Mucosa of gallbladder (tissue), 1 donor: ENCODE data around the gene NUDT16L1. TPM values are rescaled to one million over a fixed set of nuclear protein-coding genes. Genes with fewer than 3 reads are reported as not detected.

Experiments used
- DNase-seq: peaks from one replicate; pipeline ENCODE4 v3.0.0-alpha.2; 2020; ENCODE audit warnings: low spot score
- total RNA-seq: library from RNA; stranded (reverse); gene quantifications from one replicate; pipeline ENCODE4 v1.2.1, GENCODE V29; 2021
- donor health status: DM: no; HTN: no; CAD: no.

Gene NUDT16L1
- total RNA-seq, 1 donor from 2014 or later, result 67.0 TPM

DNA sequence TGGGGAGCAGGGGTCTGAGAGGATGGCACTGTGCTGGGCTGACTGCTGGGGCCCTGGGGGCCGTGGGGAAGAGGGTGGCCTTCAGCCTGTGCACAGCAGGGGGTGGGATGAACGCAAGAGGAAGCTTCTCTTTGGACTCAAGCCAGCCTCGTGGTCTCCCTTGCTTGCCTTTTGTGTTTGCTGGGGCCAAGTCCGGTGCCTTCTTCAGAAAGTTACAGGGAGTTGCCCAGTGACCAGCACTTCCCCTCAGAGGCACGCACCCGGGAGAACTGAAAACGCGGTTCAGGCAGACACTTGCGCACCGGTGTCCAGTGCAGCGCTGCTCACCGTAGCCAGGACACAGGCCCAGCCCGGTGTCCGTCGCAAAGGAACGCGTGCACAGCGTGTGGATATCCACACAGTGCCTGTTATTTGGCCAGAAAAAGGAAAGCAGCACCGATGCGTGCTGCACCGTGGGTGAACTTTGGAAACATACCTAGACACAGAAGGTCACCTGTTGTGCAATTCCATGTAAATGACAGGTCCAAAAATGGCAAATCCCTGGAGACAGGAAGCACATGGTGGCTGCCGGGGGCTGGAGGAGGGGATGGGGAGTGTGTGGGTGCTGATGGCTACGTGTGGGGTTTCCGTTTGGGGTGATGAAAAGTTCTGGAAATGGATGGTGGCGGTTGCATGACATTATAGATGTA, 29.4 kb upstream of the NUDT16L1 start:
- DNase-seq, result peak; percentile 76

DNA sequence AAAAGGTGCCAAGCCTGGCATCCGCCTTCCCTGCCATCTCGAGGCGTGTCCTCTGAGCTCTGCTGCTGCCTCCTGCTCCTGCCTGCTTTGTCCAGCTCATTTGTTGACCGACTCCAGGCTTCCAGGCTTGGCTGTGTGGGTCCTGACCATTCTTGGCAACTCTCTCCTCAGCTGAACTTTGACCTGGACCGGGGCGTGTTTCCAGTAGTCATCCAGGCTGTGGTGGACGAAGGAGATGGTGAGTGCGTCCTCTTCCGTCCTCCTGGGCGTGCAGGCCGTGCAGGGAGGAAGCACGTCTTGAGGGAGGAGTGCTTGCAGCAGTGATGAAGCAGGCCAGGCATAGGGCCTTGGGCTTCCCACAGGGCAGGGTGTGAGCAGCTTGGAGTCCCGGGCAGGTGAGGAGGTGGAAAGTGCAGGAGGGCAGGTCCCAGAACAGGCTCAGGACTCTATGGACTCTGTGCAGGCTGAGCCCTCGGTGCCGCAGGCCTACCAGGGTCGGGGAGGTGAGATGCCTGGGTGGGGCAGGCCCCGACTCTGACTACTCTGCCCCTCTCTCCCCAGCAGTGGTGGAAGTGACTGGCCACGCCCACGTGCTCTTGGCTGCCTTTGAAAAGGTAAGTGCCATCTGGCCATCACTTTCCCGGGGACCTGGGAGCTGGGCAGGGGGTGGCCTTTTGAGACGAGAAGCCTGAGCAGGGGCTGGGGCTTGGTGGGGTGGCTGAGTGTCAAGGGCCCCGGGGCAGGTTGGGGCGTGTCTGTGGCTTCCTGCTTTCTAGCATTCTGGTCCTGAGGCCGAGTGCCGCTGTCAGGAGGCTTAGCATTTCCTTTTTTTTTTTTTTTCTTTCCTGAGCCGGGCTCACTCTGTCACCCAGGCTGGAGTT, 28.6 kb upstream of the NUDT16L1 start:
- DNase-seq, result peak; percentile 84

DNA sequence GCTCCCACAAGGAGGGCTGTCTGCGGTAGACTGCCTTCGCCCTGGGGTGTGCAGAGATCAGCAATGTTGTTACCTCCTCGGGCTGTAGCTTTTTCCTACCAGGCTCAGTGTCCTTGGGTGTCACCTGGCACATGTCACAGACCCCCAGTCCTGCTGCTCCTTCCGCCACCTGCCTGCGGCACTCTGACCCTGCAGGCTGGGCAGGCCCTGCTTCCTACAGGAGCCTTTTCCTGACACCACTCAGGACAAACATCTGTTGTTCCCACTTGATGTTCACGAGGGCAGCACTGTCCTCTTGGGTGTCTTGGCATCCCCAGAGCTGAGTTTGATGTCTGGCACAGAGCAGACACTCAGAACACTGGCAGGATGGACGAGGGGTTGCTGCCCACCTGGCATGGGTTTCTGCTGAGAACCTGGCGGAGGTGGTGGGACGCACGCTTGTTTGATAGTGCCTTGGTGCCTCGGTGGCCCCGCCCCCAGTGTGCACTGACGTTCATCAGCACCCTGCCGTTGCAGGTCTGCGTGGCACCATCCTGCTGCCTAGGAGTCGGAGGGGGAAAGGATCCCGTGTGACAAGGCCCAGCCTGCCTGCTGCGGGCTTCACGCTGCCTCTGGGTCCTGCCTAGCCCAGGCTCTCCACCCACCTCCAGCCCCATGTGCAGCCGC, 26.7 kb upstream of the NUDT16L1 start:
- DNase-seq, result no peak

DNA sequence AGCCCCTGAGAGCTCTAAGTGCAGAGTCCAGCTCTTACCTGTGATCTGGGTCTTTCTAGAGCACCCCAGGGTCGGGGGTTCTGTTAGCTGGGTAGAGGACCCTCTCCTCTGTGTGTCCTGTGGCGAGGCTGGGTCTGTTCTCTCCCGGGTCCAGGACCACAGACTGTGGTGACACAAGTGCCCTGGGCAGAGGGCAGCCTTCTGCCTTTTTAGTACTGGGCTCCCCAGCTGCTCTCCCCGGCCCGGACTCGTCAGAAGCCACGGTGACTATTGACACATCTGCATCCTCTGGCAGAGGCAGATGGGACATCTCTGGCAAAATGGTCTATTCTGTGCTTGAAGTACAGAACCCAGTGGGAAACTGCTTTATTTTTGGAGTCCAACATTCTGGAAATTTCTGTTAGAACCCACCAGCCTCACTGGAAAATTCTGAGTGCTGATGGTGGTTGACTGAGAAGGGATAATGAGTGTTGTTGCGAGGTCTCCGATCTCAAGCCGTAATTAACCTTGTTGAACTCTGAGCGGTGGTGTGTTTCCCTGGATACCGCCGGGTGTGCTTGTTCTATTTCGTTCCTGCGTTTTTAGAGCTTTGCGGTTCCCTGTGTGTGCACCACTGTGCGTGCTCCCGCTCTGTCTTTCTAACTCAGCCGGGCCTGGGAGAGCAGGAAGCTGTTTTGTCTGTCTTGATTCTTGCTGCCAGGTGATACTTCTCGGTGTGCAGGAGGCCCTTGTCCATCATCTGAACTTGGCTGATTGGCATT, 26.0 kb upstream of the NUDT16L1 start:
- no peak for DNase-seq

DNA sequence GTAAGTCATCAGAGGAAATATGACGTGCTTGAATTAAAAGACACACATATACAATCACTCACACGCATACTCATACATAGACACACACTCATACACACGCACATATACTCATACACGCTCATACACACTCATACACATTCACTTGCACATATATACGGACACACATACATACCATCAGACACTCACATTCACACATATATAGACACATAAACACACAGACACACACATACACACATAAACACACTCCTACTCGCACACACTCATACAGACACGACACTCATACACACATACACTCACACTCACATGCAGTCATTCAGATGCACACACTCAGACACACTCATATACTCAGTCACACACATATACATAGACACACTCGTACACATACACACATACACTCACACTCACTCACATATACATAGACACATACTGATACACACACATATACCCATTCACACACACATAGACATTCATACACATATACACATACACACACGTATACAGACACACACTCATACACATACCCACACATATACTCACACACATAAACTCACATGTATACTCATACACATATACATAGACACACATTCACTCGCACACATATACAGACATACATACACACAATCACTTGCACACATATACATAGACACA, 24.9 kb upstream of the NUDT16L1 start:
- no peak for DNase-seq

DNA sequence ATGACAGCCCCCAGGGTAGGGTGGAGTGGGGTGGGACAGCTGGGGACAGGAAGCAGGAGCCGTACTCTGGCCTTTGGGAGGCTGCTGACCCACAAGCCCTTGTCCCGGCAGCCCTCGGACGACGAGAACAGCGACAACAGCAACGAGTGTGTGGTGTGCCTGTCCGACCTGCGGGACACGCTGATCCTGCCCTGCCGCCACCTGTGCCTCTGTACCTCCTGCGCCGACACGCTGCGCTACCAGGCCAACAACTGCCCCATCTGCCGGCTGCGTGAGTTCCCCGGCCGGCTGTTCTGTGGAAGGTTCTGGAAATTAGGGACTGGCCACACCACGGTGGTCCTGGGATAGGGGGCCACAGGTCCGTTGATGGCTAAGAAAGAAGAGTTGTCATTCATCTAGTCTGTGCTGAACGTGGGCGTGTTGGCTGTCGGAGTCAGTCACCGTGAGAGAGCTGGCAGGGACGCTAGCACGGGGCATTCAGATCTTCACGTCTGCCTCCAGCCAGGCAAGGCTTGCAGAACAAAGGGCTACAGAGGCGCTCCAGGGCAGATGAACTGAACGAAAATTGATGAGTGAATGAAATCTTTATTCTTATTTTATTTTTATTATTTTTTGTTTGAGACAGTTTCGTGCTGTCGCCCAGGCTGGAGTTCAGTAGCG, 19.8 kb upstream of the NUDT16L1 start:
- no peak for DNase-seq

- DNase-seq, result no peak
These were observed 18.3 kb upstream of the NUDT16L1 start for GRCh38 chr16:4674926-4675530.

GRCh38 chr16:4675864-4676786, 17.2 kb upstream of the NUDT16L1 start:
- DNase-seq, result peak; percentile 53

DNA sequence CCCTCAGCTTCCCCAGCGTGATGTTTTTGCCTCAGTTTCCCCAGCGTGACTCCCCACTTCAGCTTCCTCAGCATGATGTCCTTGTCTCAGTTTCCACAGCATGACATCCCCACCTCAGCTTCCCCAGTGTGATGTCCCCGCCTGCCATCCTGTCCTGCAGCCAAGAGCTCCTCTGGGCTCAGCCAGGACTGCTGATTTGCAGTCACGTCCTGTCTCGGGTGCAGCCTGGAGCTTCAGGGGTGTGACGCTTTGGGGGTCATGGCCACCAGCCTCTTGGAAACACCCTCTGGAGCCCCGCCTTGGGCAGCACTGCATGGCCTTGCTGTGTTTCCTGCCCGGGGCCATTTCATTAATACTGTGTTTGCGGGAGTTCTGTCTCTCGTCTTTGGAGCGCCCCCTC, 16.5 kb upstream of the NUDT16L1 start:
- DNase-seq, result peak; percentile 67

GRCh38 chr16:4677390-4677789, 16.0 kb upstream of the NUDT16L1 start:
- peak; percentile 57 for DNase-seq

GRCh38 chr16:4677994-4678393, 15.4 kb upstream of the NUDT16L1 start:
- DNase-seq, result no peak

DNA sequence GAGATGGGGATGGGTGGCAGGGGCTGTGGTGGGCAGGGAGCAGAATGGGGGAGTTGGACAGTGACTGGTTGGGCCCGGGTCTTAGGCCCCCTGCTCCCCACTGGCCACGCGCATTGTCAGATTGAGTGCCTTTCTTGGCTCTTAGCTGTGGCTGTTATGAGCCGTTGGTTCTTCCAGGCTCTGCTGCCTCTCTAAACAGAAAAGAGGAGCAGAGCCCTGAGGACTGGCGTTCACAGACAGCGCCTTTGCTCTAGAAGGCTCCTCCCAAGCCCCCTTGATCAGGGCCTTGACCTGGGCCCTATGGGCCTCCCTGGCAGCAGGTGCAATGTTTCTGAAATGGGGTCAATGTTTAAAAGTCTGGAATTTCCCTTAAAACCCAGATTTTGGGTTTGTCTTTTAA, 14.8 kb upstream of the NUDT16L1 start:
- DNase-seq, result no peak

DNA sequence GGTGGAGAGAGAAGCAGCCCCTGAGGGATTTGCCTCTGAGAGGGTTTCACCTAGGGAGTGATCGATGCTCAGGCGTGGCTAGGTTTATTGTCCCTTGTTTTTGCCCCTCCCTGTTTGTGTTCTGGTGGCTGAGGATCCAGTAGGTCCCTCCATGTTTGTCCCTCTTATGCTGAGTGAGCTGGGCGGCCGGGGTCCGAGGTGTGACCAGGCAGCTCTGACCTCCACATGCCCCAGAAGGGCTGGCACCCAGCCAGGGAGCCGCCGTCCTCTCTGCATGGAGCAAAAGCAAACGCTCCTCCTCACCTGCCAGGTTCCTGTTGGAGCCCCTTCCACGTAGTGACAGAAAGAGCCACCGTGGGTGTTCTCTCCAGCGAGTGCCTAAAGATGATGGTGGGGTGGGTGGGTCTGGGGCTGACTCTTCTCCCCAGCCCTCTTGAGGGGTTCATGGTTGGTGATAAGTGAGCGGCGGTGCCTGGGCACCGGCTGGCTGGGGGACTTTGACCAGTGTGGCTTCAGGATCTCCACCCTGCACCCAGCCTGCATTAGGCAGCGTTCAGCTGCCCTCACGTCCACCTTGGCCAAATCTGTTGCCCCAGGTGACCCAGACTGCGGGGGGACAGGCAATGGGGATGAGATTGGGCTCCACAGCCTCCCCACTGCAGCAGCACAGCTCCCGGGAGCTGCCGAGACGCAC, 14.1 kb upstream of the NUDT16L1 start:
- no peak for DNase-seq

- peak; percentile 84 for DNase-seq
These were observed 13.3 kb upstream of the NUDT16L1 start for GRCh38 chr16:4679850-4680636.

GRCh38 chr16:4680673-4681470, 12.5 kb upstream of the NUDT16L1 start:
- DNase-seq, result no peak

DNA sequence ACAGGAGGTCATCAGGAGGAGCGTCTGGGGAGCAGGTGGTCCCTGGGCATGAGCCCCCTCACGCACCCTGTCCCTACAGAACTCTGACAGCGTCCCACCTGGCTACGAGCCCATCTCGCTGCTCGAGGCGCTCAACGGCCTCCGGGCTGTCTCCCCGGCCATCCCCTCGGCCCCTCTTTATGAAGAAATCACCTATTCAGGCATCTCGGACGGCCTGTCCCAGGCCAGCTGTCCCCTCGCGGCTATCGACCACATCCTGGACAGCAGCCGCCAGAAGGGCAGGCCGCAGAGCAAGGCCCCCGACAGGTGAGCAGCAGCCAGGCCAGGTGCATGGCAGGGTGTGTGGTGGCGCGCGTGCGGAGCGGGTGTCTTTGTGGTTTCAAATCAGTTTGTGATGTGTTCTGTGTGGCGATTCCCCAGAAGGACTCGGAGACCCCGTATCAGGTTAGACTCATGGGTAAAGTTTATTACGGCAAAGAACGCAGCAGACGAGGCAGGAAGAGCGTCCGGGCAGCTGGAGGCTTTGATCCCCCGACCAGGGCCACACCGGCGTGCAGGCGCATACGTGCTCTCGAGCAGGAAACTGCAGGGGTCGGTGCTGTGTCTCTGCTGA, 11.8 kb upstream of the NUDT16L1 start:
- no peak for DNase-seq
